HG03378 (cell line): Measurements from ENCODE around the gene VTI1A.

Source experiments
- ATAC-seq: cut with Tn5 transposase; IDR thresholded peaks from one replicate; pipeline ENCODE4 v1.9.1; 2021; ENCODE audit warnings: mild to moderate bottlenecking, moderate library complexity; ENCODE audit not compliant: unreplicated experiment

The VTI1A gene

DNA sequence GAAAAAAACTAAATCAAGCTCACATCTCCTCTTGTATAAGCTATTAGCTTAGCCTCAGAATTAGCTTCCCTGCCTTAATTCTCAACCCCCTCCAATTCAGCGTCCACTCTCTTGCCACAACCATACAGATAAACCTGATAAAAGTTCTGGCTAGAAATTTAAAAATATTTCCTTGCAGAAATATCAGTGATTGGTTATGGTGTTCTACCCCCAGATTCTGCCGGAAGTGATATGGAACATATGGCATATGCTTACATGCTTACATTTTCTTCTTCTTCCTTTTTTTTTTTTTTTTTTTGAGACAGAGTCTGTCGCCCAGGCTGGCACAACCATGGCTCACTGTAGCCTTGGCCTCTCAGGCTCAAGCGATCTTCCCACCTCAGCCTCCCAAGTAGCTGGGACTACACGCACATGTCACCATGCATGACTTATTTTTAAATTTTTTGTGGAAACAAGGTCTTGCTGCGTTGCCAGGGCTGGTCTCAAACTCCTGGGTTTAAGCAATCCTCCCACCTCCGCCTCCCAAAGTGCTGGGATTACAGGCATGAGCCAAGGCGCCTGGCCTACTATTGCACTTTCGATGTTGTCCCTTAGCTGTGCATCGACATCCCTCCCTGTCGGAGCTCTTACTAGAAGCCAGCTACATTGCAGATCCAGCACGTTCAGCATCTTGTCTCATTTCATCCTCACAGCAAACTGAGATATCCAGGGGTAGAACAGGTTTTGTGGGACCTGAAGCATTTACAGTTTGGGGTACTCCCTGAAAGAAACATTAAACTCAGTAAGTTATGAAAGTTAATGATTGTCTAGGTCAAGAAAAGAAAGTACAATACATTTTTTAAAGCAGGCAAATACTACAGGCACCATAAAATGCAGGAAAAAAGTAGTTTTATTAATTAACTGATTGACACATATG, 297.4 kb downstream of the VTI1A start:
- ATAC-seq, result no peak

- no peak for ATAC-seq
Measured at GRCh38 chr10:112746329-112746728, 299.3 kb downstream of the VTI1A start.

- no peak for ATAC-seq
Measured at GRCh38 chr10:112750427-112751167, 303.6 kb downstream of the VTI1A start.

DNA sequence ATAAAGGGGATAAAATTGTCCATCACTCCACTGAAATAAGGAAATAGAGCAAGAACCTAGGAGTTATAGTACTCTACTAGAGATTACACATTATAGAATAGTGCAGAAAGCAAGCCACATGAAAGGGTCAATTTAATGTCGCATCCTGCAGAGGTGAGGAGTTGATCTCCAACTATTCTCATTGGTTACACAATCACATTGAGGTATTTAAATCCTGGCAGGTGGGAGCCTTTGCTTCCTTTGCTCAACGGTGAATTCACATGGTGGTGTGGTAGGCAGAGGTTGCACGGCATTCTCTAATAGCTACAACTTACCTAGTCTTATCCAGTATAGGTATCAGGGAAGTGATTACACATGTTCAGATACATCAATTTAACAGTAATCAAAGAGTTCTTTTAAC, 304.6 kb downstream of the VTI1A start:
- no peak for ATAC-seq

- no peak for ATAC-seq
Measured at GRCh38 chr10:112752288-112752687, 305.3 kb downstream of the VTI1A start.

- no peak for ATAC-seq
Measured at GRCh38 chr10:112753961-112754411, 307.0 kb downstream of the VTI1A start.

DNA sequence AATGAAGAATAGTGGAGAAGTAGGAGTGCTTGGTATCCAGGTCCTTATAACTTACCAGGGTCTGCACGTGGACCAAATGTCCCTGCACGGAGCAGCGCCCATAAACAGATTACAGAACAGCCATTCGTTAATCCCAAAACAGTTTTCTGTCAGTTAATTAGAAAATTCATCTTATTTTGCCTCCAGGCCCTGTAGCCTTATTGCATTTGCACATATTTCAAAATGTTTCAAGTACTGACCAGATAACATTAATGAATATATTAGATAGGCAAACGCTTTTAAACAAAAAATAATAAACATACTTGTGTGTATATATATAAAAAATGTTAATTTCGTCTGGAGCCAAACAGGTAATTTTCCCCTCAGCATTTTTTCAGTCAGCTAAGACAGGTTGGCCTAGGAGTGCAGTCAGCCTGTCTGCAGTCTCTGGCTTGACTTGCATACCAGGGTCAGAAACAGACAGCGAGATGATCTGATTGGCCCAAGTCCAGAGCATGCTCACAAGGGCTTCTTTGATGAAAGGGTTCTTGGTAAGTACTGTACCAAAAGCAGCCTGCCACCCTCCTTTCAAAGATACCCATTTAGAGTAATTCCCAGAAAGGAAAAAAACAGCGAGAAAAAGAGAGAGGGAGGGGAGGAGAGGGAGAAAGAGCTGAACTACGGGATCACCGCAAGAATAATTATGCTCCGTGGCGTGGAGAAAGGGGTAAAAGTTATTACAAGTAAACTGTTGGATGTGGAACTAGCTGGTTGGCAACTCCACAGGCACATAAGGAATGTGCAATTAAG, 308.6 kb downstream of the VTI1A start:
- ATAC-seq, result no peak

- no peak for ATAC-seq
Measured at GRCh38 chr10:112756235-112756527, 309.2 kb downstream of the VTI1A start.

DNA sequence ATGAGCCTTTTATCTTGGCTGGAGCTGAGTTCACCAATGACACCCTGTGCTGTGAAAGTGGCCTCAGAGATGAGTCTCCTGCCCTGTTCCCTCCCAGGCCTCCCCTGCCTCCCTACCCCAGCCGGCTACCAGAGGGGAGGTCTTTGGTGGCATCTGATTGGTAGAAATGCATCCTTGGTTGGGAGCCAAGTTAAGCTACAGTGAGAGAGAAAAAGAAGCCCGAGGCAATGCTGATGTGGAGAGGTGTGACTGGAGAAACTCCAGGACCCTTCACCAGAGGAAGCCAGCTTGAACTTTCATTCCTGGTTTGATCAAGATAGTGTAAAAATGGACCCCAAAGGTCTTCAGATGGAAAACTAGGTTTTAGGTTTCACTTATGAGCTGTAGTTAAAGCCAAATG, 311.9 kb downstream of the VTI1A start:
- no peak for ATAC-seq

GRCh38 chr10:112759496-112759895, 312.5 kb downstream of the VTI1A start:
- no peak for ATAC-seq

DNA sequence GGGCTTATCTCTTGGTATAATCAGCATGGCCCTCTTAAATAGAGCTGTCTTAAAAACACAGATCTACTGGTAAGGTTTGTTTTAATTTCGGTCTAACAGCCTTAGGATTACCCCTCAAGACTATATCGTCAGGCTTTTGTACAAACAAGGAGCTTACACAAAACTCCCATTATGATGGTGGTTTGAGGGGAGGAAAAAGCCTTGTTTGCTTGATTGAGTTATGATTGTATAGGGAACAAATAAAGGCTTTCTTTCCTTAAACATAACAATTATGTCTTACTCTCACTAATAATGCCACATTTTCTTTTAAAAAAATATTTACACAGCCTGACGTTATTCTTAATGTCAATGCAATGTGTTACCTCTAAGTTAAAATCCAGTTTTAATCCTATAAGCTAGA, 314.2 kb downstream of the VTI1A start:
- no peak for ATAC-seq

GRCh38 chr10:112763916-112764520, 317.0 kb downstream of the VTI1A start:
- ATAC-seq, result no peak

GRCh38 chr10:112765717-112766235, 318.8 kb downstream of the VTI1A start:
- ATAC-seq, result no peak

GRCh38 chr10:112766636-112767035, 319.6 kb downstream of the VTI1A start:
- ATAC-seq, result no peak

DNA sequence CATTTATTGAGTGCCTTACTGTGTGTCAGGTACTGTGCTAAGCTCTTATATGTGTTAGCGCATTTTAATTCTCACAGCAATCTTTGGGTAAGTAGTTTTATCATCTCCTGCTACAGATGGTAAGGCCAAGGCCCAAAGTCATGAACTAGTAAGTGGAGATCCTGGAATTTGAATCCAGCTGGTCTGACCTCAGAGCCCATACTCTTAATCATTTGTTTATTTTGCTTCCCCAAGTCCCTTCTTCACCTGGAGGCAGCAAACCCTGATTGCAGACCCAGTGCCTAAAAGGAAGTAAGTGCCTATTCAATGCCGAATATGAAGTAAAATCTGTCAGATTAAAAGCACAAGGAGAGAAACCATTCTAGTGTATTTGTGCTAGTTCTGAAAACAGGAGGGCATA, 320.1 kb downstream of the VTI1A start:
- ATAC-seq, result no peak

DNA sequence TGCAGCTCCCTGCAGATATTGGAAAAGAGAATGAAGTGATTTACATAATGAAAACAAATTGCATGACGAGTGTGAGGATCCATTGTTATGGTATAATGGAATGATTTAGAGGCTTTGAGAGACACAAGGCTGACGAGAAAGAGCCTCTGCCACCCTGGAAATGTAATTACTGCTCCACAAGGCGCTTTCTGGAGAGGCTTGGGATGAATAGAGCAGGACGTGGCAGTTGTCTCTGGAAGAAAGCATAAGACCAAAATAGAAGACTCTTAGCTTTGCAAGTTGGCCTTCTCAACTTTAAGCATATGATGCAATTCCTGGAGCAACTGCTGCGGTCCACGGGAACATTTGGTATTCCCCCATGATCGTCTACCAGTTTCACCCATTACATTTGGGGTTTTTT, 321.1 kb downstream of the VTI1A start:
- no peak for ATAC-seq

DNA sequence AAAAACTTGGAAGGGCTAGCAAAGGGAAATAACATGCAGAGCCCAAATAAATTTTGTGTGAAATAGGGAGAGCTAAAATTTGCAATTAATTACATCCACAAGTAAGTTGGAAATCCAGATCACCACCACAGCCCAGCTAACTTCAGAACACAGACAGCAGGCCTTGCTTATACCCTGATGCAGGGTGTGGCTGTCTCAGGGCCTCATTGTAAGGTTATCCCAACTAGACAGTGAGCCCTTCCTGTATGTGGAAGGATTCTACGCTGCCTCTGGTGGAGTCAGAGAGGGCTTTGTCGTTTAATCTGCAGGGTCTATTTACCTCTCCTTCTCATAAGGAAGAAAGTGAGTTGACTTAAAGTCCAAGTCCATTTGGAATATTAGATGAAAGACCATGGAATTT, 322.1 kb downstream of the VTI1A start:
- no peak for ATAC-seq

GRCh38 chr10:112769611-112770370, 322.8 kb downstream of the VTI1A start:
- no peak for ATAC-seq

- ATAC-seq, result no peak
Measured at GRCh38 chr10:112771733-112772132, 324.7 kb downstream of the VTI1A start.

DNA sequence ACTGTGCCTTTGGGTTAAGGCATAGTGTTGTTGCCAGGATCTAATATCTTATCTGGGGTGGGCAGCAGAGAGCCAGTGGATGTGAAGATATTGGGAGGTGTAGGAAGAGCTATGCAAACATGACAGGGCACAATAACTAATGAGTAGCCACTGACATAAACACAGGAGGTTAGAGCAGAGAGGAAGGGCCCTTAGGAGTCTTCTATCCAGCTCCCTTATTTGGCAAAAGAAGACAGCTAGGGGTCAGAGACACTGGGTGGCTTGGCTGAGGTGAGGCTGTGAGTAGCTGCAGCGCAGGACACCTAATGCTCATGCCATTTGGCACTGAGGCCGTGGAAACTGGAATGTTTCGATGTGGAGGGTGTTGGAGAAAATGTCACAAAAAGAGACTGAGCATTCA, 326.8 kb downstream of the VTI1A start:
- ATAC-seq, result no peak
